HG02571 (cell line): ENCODE results near the gene IGLON5.

ENCODE experiments used
- ATAC-seq: cut with Tn5 transposase; IDR thresholded peaks from one replicate; pipeline ENCODE4 v1.9.1; 2021; ENCODE audit warnings: mild to moderate bottlenecking, moderate library complexity; ENCODE audit not compliant: unreplicated experiment

IGLON5 gene

GRCh38 chr19:51337861-51338562, 26.6 kb downstream of the IGLON5 start:
- ATAC-seq: no peak

- peak; percentile 50 for ATAC-seq
Measured at GRCh38 chr19:51338563-51339312, 27.3 kb downstream of the IGLON5 start.

GRCh38 chr19:51339313-51339686, 27.9 kb downstream of the IGLON5 start:
- no peak for ATAC-seq

- peak; percentile 43 for ATAC-seq
Measured at GRCh38 chr19:51339687-51340656, 28.5 kb downstream of the IGLON5 start.

GRCh38 chr19:51341066-51341465, 29.6 kb downstream of the IGLON5 start:
- ATAC-seq: no peak

- ATAC-seq: no peak
Measured at GRCh38 chr19:51341976-51342580, 30.6 kb downstream of the IGLON5 start, which contains the start of gene VSIG10L. VSIG10L (minus strand) TSS chr19:51342139; CDS start chr19:51342124, 15 bp downstream.

- no peak for ATAC-seq
Measured at GRCh38 chr19:51342631-51343569, 31.5 kb downstream of the IGLON5 start.

- ATAC-seq: no peak
Measured at GRCh38 chr19:51345076-51345620, 33.7 kb downstream of the IGLON5 start.

GRCh38 chr19:51346742-51347141, 35.3 kb downstream of the IGLON5 start:
- ATAC-seq: no peak

- no peak for ATAC-seq
Measured at GRCh38 chr19:51347209-51347928, 35.9 kb downstream of the IGLON5 start.

- no peak for ATAC-seq
Measured at GRCh38 chr19:51351266-51351990, 40.0 kb downstream of the IGLON5 start.

- ATAC-seq: no peak
Measured at GRCh38 chr19:51352783-51353360, 41.4 kb downstream of the IGLON5 start.

- no peak for ATAC-seq
Measured at GRCh38 chr19:51354103-51354741, 42.8 kb downstream of the IGLON5 start.

- no peak for ATAC-seq
Measured at GRCh38 chr19:51354742-51355148, 43.3 kb downstream of the IGLON5 start.

GRCh38 chr19:51356159-51356801, 44.8 kb downstream of the IGLON5 start:
- no peak for ATAC-seq

GRCh38 chr19:51357952-51358351, 46.5 kb downstream of the IGLON5 start:
- no peak for ATAC-seq

- no peak for ATAC-seq
Measured at GRCh38 chr19:51359294-51359693, 47.9 kb downstream of the IGLON5 start.
